Small intestine (tissue), 7 donors: ENCODE data around the gene PACSIN2. TPM values are rescaled to one million over a fixed set of nuclear protein-coding genes. Genes with fewer than 3 reads are reported as not detected.
A peak's percentile ranks its signal among the peaks of the same experiment; 100 is the strongest.

ENCODE experiments used
- DNase-seq, 2 donors: peaks; one replicate each; pipeline versions ENCODE4 v3.0.0 to v3.0.0-alpha.2; 2013
- FAIRE-seq: peaks from 2 replicates; lab custom pipeline; 2012; peaks lifted over from hg19 to GRCh38; lab: Jason Lieb, UNC
- H3K27ac ChIP-seq, 3 donors: one replicate each; pipeline ENCODE4 v1.5.1; 2013; ENCODE audit warnings: low read length in 2 of 3, mild to moderate bottlenecking in 2 of 3, control low read depth in 1 of 3, inconsistent platforms in 1 of 3, low read depth in 1 of 3, moderate library complexity in 1 of 3
- H3K27me3 ChIP-seq, 3 donors: one replicate each; pipeline ENCODE4 v1.6.1; 2013; ENCODE audit warnings: low read length in 3 of 3, inconsistent platforms in 1 of 3; ENCODE audit not compliant: control insufficient read depth in 3 of 3, insufficient read depth in 3 of 3
- H3K36me3 ChIP-seq, 3 donors: one replicate each; pipeline ENCODE4 v1.6.1; 2013; ENCODE audit warnings: low read length in 3 of 3, inconsistent platforms in 1 of 3, low read depth in 1 of 3, mild to moderate bottlenecking in 1 of 3, moderate library complexity in 1 of 3; ENCODE audit not compliant: control insufficient read depth in 3 of 3, insufficient read depth in 2 of 3
- H3K4me1 ChIP-seq, 3 donors: one replicate each; pipeline ENCODE4 v1.6.1; 2013; ENCODE audit warnings: low read length in 2 of 3, inconsistent platforms in 1 of 3, low read depth in 1 of 3, mild to moderate bottlenecking in 1 of 3, moderate library complexity in 1 of 3; ENCODE audit not compliant: control insufficient read depth in 3 of 3, insufficient read depth in 2 of 3
- H3K4me3 ChIP-seq, 3 donors: one replicate each; pipeline ENCODE4 v1.5.1; 2013; ENCODE audit warnings: low read length in 3 of 3, control low read depth in 1 of 3, inconsistent platforms in 1 of 3, low read depth in 1 of 3, mild to moderate bottlenecking in 1 of 3, moderate library complexity in 1 of 3
- H3K9me3 ChIP-seq, 2 donors: one replicate each; pipeline ENCODE4 v1.6.1; 2013; ENCODE audit warnings: low read depth in 1 of 2, low read length in 1 of 2; ENCODE audit not compliant: control insufficient read depth in 2 of 2, insufficient read depth in 1 of 2
- WGBS, 3 donors: extraction: QIAGEN DNeasy Blood & Tissue Kit; methylation state at CpG; one replicate each; pipeline ENCODE4 v1.1.7; 2013; 5-methylcytosine and 5-hydroxymethylcytosine counted together
- polyA plus RNA-seq, 4 donors: library from polyadenylated mRNA; stranded (reverse) in 3 of 4; unstranded in 1 of 4; fragments of 200-250 nt in 3 of 4; fragments of 120-200 nt in 1 of 4; gene quantifications; one replicate each; pipeline versions ENCODE4 v1.2.1 to v1.2.3, GENCODE V29; 2013
- donor health status: healthy with polysubstance abuse.
- donor health status: control.
- donor health status: control.
- donor health status: Bipolar disorder and iron deficiency.
- donor health status: healthy.

The PACSIN2 gene
- polyA plus RNA-seq, 4 donors: 28.9 to 53.3 (median 45.2) TPM

GRCh38 chr22:42856865-42857704 is 157.9 kb downstream of the PACSIN2 start, which contains the start of gene ARFGAP3:
ARFGAP3 (minus strand) TSS chr22:42857273; CDS start chr22:42857182, 91 bp downstream.
- peak; percentile 92 to 99 for DNase-seq
- Histone ChIP-seq H3K36me3 (peaks cover 0 to 16% (median 0%) of the 10 kb centered on the region in 3 donors), H3K27me3 (no peaks in the 10 kb centered on the region), H3K4me1 (peaks cover 2 to 27% (median 4%) of the 10 kb centered on the region in 3 donors), H3K27ac (peak within 1 kb of the TSS; percentile 90 to 99 (median 98)), H3K4me3 (peak within 1 kb of the TSS; percentile 81 to 97 (median 97)), H3K9me3 (peaks cover 0 to 8% of the 10 kb centered on the region in 2 donors)
- FAIRE-seq: no peak
- 6 to 11% (median 10%) methylated on average over 88 to 111 of the region's 111 CpGs for WGBS, 3 donors

- H3K27me3 ChIP-seq: no peaks in the 10 kb centered on the region
- peak; percentile 64 to 86 for DNase-seq
- peaks cover 2 to 20% (median 4%) of the 10 kb centered on the region in 3 donors for H3K4me1 ChIP-seq
- peak overlapping the region; percentile 81 to 97 (median 97) for H3K4me3 ChIP-seq
- FAIRE-seq: no peak
- peak overlapping the region; percentile 90 to 99 (median 98) for H3K27ac ChIP-seq
- H3K36me3 ChIP-seq: peaks cover 0 to 17% (median 0%) of the 10 kb centered on the region in 3 donors
- peaks cover 0 to 8% of the 10 kb centered on the region in 2 donors for H3K9me3 ChIP-seq
- 0 to 1% (median 1%) methylated on average over 32 to 44 of the region's 44 CpGs for WGBS, 3 donors
These were observed 158.6 kb downstream of the PACSIN2 start for GRCh38 chr22:42856179-42856864.

GRCh38 chr22:42855721-42856120 is 159.2 kb downstream of the PACSIN2 start:
- Histone ChIP-seq H3K4me3 (peak overlapping the region in 2 of 3 donors; percentile 97), H3K9me3 (peaks cover 0 to 8% of the 10 kb centered on the region in 2 donors), H3K36me3 (peaks cover 0 to 20% (median 0%) of the 10 kb centered on the region in 3 donors), H3K27ac (peak overlapping the region; percentile 90 to 99 (median 98)), H3K27me3 (no peaks in the 10 kb centered on the region), H3K4me1 (peaks cover 2 to 20% (median 4%) of the 10 kb centered on the region in 3 donors)
- FAIRE-seq (no peak), DNase-seq (no peak)
- 23 to 31% (median 23%) methylated on average over 4 of the region's 4 CpGs for WGBS, 3 donors

GRCh38 chr22:42855211-42855610 is 159.7 kb downstream of the PACSIN2 start:
- 26 to 53% (median 47%) methylated on average over 8 of the region's 8 CpGs for WGBS, 3 donors
- peak overlapping the region in 2 of 3 donors; percentile 97 for H3K4me3 ChIP-seq
- DNase-seq: no peak

GRCh38 chr22:42848941-42849550 is 165.9 kb downstream of the PACSIN2 start:
- H3K4me3 ChIP-seq: no peak overlapping the region
- H3K4me1 ChIP-seq: peaks cover 0 to 13% (median 0%) of the 10 kb centered on the region in 3 donors
- H3K27me3 ChIP-seq: no peaks in the 10 kb centered on the region
- DNase-seq (peak in 1 of 2 donors; percentile 43), FAIRE-seq (no peak)
- H3K9me3 ChIP-seq: peaks cover 0 to 5% of the 10 kb centered on the region in 2 donors
- WGBS, 3 donors: 36 to 65% (median 41%) methylated on average over 5 of the region's 5 CpGs
- H3K36me3 ChIP-seq: peaks cover 0 to 49% (median 3%) of the 10 kb centered on the region in 3 donors
- H3K27ac ChIP-seq: peak overlapping the region in 1 of 3 donors; percentile 40

More at GRCh38 chr22:42855211-42855610, 159.7 kb downstream of the PACSIN2 start:
- Histone ChIP-seq H3K9me3 (peaks cover 0 to 8% of the 10 kb centered on the region in 2 donors), H3K4me1 (peaks cover 2 to 20% (median 4%) of the 10 kb centered on the region in 3 donors), H3K27ac (peak overlapping the region in 1 of 3 donors; percentile 99), H3K36me3 (peaks cover 0 to 20% (median 0%) of the 10 kb centered on the region in 3 donors), H3K27me3 (no peaks in the 10 kb centered on the region)
- no peak for FAIRE-seq

GRCh38 chr22:42847110-42847509 is 167.8 kb downstream of the PACSIN2 start:
- Histone ChIP-seq H3K27ac (no peak overlapping the region), H3K36me3 (peaks cover 0 to 59% (median 3%) of the 10 kb centered on the region in 3 donors), H3K9me3 (peaks cover 0 to 5% of the 10 kb centered on the region in 2 donors), H3K27me3 (no peaks in the 10 kb centered on the region), H3K4me3 (no peak overlapping the region), H3K4me1 (peaks cover 0 to 13% (median 0%) of the 10 kb centered on the region in 3 donors)
- DNase-seq (no peak), FAIRE-seq (no peak)
- WGBS, 3 donors: 83 to 100% (median 98%) methylated on average over 3 of the region's 3 CpGs

- peak; percentile 48 to 64 for DNase-seq
These were observed 170.2 kb downstream of the PACSIN2 start for GRCh38 chr22:42844756-42845155.

More at GRCh38 chr22:42844756-42845155, 170.2 kb downstream of the PACSIN2 start:
- peaks cover 0 to 5% of the 10 kb centered on the region in 2 donors for H3K9me3 ChIP-seq
- peaks cover 3 to 69% (median 6%) of the 10 kb centered on the region in 3 donors for H3K36me3 ChIP-seq
- peak overlapping the region in 2 of 3 donors; percentile 30 to 44 for H3K27ac ChIP-seq
- H3K4me1 ChIP-seq: peaks cover 0 to 9% (median 0%) of the 10 kb centered on the region in 3 donors
- no peak overlapping the region for H3K4me3 ChIP-seq
- 16 to 47% (median 43%) methylated on average over 4 of the region's 4 CpGs for WGBS, 3 donors
- FAIRE-seq: no peak
- H3K27me3 ChIP-seq: no peaks in the 10 kb centered on the region
